GM21390 (cell line): ENCODE data around the gene SSTR3.
"Not testable (repeated sequence)": the region's sequence is repeated elsewhere in the genome, so short reads cannot be mapped to it uniquely, and the experiment has no call there.

Experiments used
- ATAC-seq: cut with Tn5 transposase; IDR thresholded peaks from one replicate; pipeline ENCODE4 v1.9.1; 2021; ENCODE audit not compliant: unreplicated experiment

Gene SSTR3

GRCh38 chr22:37212174-37212906 is at the start of gene SSTR3:
Gene SSTR3 (minus strand): TSS chr22:37212477. CDS start chr22:37207803, 4,674 bp downstream.
- ATAC-seq: no peak

- ATAC-seq: no peak
Measured at GRCh38 chr22:37260901-37261336, 48.6 kb upstream of the SSTR3 start.

GRCh38 chr22:37260155-37260795 is 48.0 kb upstream of the SSTR3 start:
- ATAC-seq: no peak

- no peak for ATAC-seq
Measured at GRCh38 chr22:37259540-37260029, 47.3 kb upstream of the SSTR3 start.

- ATAC-seq: no peak
Measured at GRCh38 chr22:37258753-37259401, 46.6 kb upstream of the SSTR3 start.

- no peak for ATAC-seq
Measured at GRCh38 chr22:37258005-37258752, 45.9 kb upstream of the SSTR3 start.

- no peak for ATAC-seq
Measured at GRCh38 chr22:37256075-37256726, 43.9 kb upstream of the SSTR3 start.

GRCh38 chr22:37255558-37256006 is 43.3 kb upstream of the SSTR3 start:
- no peak for ATAC-seq

- ATAC-seq: no peak
Measured at GRCh38 chr22:37254867-37255233, 42.6 kb upstream of the SSTR3 start.

- ATAC-seq: no peak
Measured at GRCh38 chr22:37254209-37254866, 42.1 kb upstream of the SSTR3 start.

- ATAC-seq: no peak
Measured at GRCh38 chr22:37253126-37253660, 40.9 kb upstream of the SSTR3 start.

- ATAC-seq: not testable (repeated sequence)
Measured at GRCh38 chr22:37251836-37252235, 39.6 kb upstream of the SSTR3 start.

GRCh38 chr22:37249986-37250385 is 37.7 kb upstream of the SSTR3 start:
- ATAC-seq: no peak

GRCh38 chr22:37248251-37248650 is 36.0 kb upstream of the SSTR3 start:
- no peak for ATAC-seq

GRCh38 chr22:37245740-37246139 is 33.5 kb upstream of the SSTR3 start:
- no peak for ATAC-seq

GRCh38 chr22:37244922-37245722 is 32.8 kb upstream of the SSTR3 start:
- ATAC-seq: no peak

- peak; percentile 54 for ATAC-seq
Measured at GRCh38 chr22:37244114-37244921, 32.0 kb upstream of the SSTR3 start, which contains the start of gene RAC2. Gene RAC2 (minus strand): TSS chr22:37244269. CDS start chr22:37244148, 121 bp downstream.
